OCI-LY3 (cell line): ENCODE results near the gene TNFRSF14.

Experiments used
- CTCF ChIP-seq: fragments of 200-600, 300-600 bp; sonication (generic); IDR thresholded peaks from 2 replicates; pipeline ENCODE4 v1.5.1; 2014; ENCODE audit warnings: antibody characterized with exemption, low read length, low read depth
- EZH2phosphoT487 ChIP-seq: fragments of 200-600 bp; shearing (Covaris generic); IDR thresholded peaks from 2 replicates; pipeline ENCODE4 v1.6.1; 2018; ENCODE audit warnings: antibody characterized with exemption, mixed run types, low read depth

GRCh38 chr1:2604844-2605508, 48.8 kb downstream of the TNFRSF14 start:
- TF ChIP-seq CTCF (no peak), EZH2phosphoT487 (no peak)
